ENCODE results near the gene LAT. TPM values are rescaled to one million over a fixed set of nuclear protein-coding genes. Genes with fewer than 3 reads are reported as not detected.

LAT gene
- total RNA-seq, 2 experiments from 2014 or later, result 193 to 206 TPM

- POLR2A ChIA-PET, result interaction anchor here (0.9 to 7.0 kb wide), 3 partner anchors 8 to 45 kb away, joined by 3 to 97 read pairs (median 25); partner anchors contain the start of gene LAT
- Mint-ChIP-seq H3K27ac (peak overlapping the region; percentile 96), H3K4me1 (ENCODE audit: low read depth) (peaks cover 78% of the 10 kb centered on the region), H3K4me3 (no peak overlapping the region), H3K9me3 (no peaks in the 10 kb centered on the region), H3K27me3 (no peaks in the 10 kb centered on the region), H3K36me3 (ENCODE audit: low read depth) (no peaks in the 10 kb centered on the region)
- no peak for DNase-seq
- TF ChIP-seq, protein P1, sequence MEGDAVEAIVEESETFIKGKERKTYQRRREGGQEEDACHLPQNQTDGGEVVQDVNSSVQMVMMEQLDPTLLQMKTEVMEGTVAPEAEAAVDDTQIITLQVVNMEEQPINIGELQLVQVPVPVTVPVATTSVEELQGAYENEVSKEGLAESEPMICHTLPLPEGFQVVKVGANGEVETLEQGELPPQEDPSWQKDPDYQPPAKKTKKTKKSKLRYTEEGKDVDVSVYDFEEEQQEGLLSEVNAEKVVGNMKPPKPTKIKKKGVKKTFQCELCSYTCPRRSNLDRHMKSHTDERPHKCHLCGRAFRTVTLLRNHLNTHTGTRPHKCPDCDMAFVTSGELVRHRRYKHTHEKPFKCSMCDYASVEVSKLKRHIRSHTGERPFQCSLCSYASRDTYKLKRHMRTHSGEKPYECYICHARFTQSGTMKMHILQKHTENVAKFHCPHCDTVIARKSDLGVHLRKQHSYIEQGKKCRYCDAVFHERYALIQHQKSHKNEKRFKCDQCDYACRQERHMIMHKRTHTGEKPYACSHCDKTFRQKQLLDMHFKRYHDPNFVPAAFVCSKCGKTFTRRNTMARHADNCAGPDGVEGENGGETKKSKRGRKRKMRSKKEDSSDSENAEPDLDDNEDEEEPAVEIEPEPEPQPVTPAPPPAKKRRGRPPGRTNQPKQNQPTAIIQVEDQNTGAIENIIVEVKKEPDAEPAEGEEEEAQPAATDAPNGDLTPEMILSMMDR (IDR thresholded peaks at IDR 0.05), result no peak
- ATAC-seq, result no peak
- intact Hi-C loops (cut with micrococcal nuclease), result no loop called here
- CTCF ChIA-PET, result no interaction called here
Observed at GRCh38 chr16:29022196-29022595, 37.3 kb downstream of the LAT start.

- TF ChIP-seq, protein P1 (IDR thresholded peaks at IDR 0.05), result no peak
- Mint-ChIP-seq H3K4me3 (peak overlapping the region; percentile 52), H3K36me3 (ENCODE audit: low read depth) (no peaks in the 10 kb centered on the region), H3K4me1 (ENCODE audit: low read depth) (peaks cover 79% of the 10 kb centered on the region), H3K27me3 (no peaks in the 10 kb centered on the region), H3K9me3 (no peaks in the 10 kb centered on the region), H3K27ac (peak overlapping the region; percentile 91)
- DNase-seq, result peak; percentile 45
- POLR2A ChIA-PET, result interaction anchor here (2.5 to 7.0 kb wide), 3 partner anchors 10 to 35 kb away, joined by 9 to 97 read pairs (median 12); partner anchors contain the start of gene LAT
- CTCF ChIA-PET, result interaction anchor here (1.0 to 2.2 kb wide), 5 partner anchors 9 to 50 kb away, joined by 3 to 5 read pairs (median 5); no protein-coding TSS in a partner anchor
- intact Hi-C loops (cut with micrococcal nuclease), result no loop called here
- ATAC-seq, result peak; percentile 8
Observed at GRCh38 chr16:29023279-29024277, 38.7 kb downstream of the LAT start.

GRCh38 chr16:29024278-29024677 lies 39.4 kb downstream of the LAT start:
- intact Hi-C loops (cut with micrococcal nuclease), result no loop called here
- DNase-seq, result no peak
- POLR2A ChIA-PET, result interaction anchor here (1.0 to 7.0 kb wide), 4 partner anchors 9 to 36 kb away, joined by 3 to 97 read pairs (median 10); partner anchors contain the start of gene LAT
- CTCF ChIA-PET, result interaction anchor here (1.0 to 2.2 kb wide), 5 partner anchors 10 to 50 kb away, joined by 3 to 5 read pairs (median 5); no protein-coding TSS in a partner anchor
- Mint-ChIP-seq H3K9me3 (no peaks in the 10 kb centered on the region), H3K27me3 (no peaks in the 10 kb centered on the region), H3K4me3 (peak overlapping the region; percentile 52), H3K36me3 (ENCODE audit: low read depth) (no peaks in the 10 kb centered on the region), H3K4me1 (ENCODE audit: low read depth) (peaks cover 84% of the 10 kb centered on the region), H3K27ac (peak overlapping the region; percentile 91)
- TF ChIP-seq, protein P1 (IDR thresholded peaks at IDR 0.05), result no peak
- ATAC-seq, result no peak

DNA sequence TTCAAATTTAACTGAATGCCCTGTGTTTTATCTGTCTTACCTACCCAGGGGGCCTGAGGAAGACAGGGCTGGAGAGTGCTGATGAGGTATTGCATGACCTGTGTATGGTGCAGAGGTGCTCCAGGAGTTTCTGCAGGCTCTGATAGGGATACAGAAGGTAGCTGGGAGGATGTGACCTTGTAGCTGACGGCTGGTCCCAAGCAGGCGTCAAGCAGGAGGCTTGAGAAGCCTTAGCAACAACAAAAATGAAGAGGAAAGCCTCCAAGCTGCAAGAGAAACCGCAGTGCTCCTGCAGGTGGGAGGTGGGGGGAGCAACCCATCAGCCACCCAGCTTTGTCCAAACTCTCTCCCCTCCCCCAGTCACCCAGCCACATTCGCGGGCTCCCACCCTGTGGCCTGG lies 40.4 kb downstream of the LAT start:
- CTCF ChIA-PET, result interaction anchor here (1.0 to 2.2 kb wide), 4 partner anchors 15 to 52 kb away, joined by 3 to 5 read pairs (median 4); no protein-coding TSS in a partner anchor

More for the DNA sequence above, 40.4 kb downstream of the LAT start:
- Mint-ChIP-seq H3K27me3 (no peaks in the 10 kb centered on the region), H3K9me3 (no peaks in the 10 kb centered on the region), H3K27ac (peak overlapping the region; percentile 57), H3K4me3 (peak overlapping the region; percentile 22), H3K4me1 (ENCODE audit: low read depth) (peaks cover 84% of the 10 kb centered on the region), H3K36me3 (ENCODE audit: low read depth) (no peaks in the 10 kb centered on the region)
- ATAC-seq, result no peak
- DNase-seq, result peak; percentile 60
- TF ChIP-seq, protein P1 (IDR thresholded peaks at IDR 0.05), result no peak
- POLR2A ChIA-PET, result interaction anchor here (1.0 to 7.0 kb wide), 5 partner anchors 10 to 48 kb away, joined by 3 to 97 read pairs (median 9); partner anchors contain the start of gene LAT
- intact Hi-C loops (cut with micrococcal nuclease), result loop anchor here (5.0 kb wide), 1 partner anchor 38 kb away; the partner anchor contains the start of gene LAT
